GM20000 (cell line): ENCODE data around the gene MAPKAPK2.
"Not testable (repeated sequence)": the region's sequence is repeated elsewhere in the genome, so short reads cannot be mapped to it uniquely, and the experiment has no call there.

Experiments
- DNase-seq: peaks from one replicate; pipeline ENCODE4 v3.0.0; 2012; ENCODE audit warnings: low spot score
- CTCF ChIP-seq: IDR thresholded peaks from 2 replicates; pipeline ENCODE4 v1.5.1; 2012; ENCODE audit warnings: mild to moderate bottlenecking, control low read depth; ENCODE audit errors: extremely low read depth, missing control alignments

Gene MAPKAPK2

GRCh38 chr1:206684478-206685333 is at the start of gene MAPKAPK2:
TSS of gene MAPKAPK2 (plus strand) at chr1:206684905. CDS start at chr1:206685230, 325 bp downstream.
- DNase-seq = peak; percentile 99
- TF ChIP-seq CTCF = no peak

- peak; percentile 96 for DNase-seq
- no peak for TF ChIP-seq CTCF
Observed at GRCh38 chr1:206635080-206635977, 49.4 kb upstream of the MAPKAPK2 start, which contains the start of gene DYRK3. TSS of gene DYRK3 (plus strand) at chr1:206635536. CDS start at chr1:206635704, 168 bp downstream.

- TF ChIP-seq CTCF = no peak
- peak; percentile 45 for DNase-seq
Observed at GRCh38 chr1:206635978-206636345, 48.7 kb upstream of the MAPKAPK2 start.

- TF ChIP-seq CTCF = no peak
Observed at GRCh38 chr1:206636671-206637070, 48.0 kb upstream of the MAPKAPK2 start.

GRCh38 chr1:206637605-206638004 is 47.1 kb upstream of the MAPKAPK2 start:
- no peak for TF ChIP-seq CTCF
- no peak for DNase-seq

More at GRCh38 chr1:206636671-206637070, 48.0 kb upstream of the MAPKAPK2 start:
- DNase-seq = no peak

GRCh38 chr1:206642074-206642473 is 42.6 kb upstream of the MAPKAPK2 start:
- DNase-seq = not testable (repeated sequence)

- no peak for DNase-seq
- TF ChIP-seq CTCF = no peak
Observed at GRCh38 chr1:206643118-206643698, 41.5 kb upstream of the MAPKAPK2 start.
